ENCODE measurements around the gene DGKB. TPM values are rescaled to one million over a fixed set of nuclear protein-coding genes. Genes with fewer than 3 reads are reported as not detected.

Gene DGKB
- total RNA-seq, 1 experiment from 2014 or later = 1.9 TPM

GRCh38 chr7:14579971-14580370 is 322.6 kb downstream of the DGKB start:
- TF ChIP-seq TCF7 (CRISPR knock-in tag; IDR thresholded peaks at IDR 0.05; ENCODE audit: low read depth) (no peak), ESRRA (CRISPR knock-in tag; IDR thresholded peaks at IDR 0.05; ENCODE audit: borderline replicate concordance) (no peak), RORB (CRISPR knock-in tag; IDR thresholded peaks at IDR 0.05) (no peak), FOXP1 (CRISPR knock-in tag; IDR thresholded peaks at IDR 0.05; ENCODE audit: borderline replicate concordance) (no peak)
- Mint-ChIP-seq H3K36me3 (peaks cover 3% of the 10 kb centered on the region; the same call in 1 of the 2 replicates), H3K27ac (no peak overlapping the region), H3K27me3 (ENCODE audit: low read depth) (no peaks in the 10 kb centered on the region), H3K4me1 (peaks cover 4% of the 10 kb centered on the region; the same call in 1 of the 2 replicates), H3K9me3 (peaks cover 7% of the 10 kb centered on the region), H3K4me3 (no peak overlapping the region)
- ChIA-PET CTCF (no interaction called here), POLR2A (no interaction called here)
- no peak for ATAC-seq
- DNase-seq (ENCODE audit: low spot score) = no peak

GRCh38 chr7:14576578-14576977 is 326.0 kb downstream of the DGKB start:
- Mint-ChIP-seq H3K4me1 (peaks cover 4% of the 10 kb centered on the region; the same call in 1 of the 2 replicates), H3K9me3 (no peaks in the 10 kb centered on the region), H3K27me3 (ENCODE audit: low read depth) (no peaks in the 10 kb centered on the region), H3K36me3 (no peaks in the 10 kb centered on the region), H3K4me3 (no peak overlapping the region), H3K27ac (no peak overlapping the region)
- ChIA-PET CTCF (no interaction called here), POLR2A (no interaction called here)
- no peak for TF ChIP-seq SMAD4 (CRISPR knock-in tag; IDR thresholded peaks at IDR 0.05)
- TF ChIP-seq E2F1 (CRISPR knock-in tag; IDR thresholded peaks at IDR 0.05) = no peak
- no peak for TF ChIP-seq ZNF232 (CRISPR knock-in tag; IDR thresholded peaks at IDR 0.05)
- no peak for DNase-seq (ENCODE audit: low spot score)
- ATAC-seq = no peak

GRCh38 chr7:14570750-14571607 is 331.6 kb downstream of the DGKB start:
- no peak overlapping the region for H3K4me3 Mint-ChIP-seq
- no peak for ATAC-seq
- no peak for DNase-seq (ENCODE audit: low spot score)
- no peaks in the 10 kb centered on the region for H3K27me3 Mint-ChIP-seq (ENCODE audit: low read depth)
- H3K36me3 Mint-ChIP-seq = no peaks in the 10 kb centered on the region
- no peaks in the 10 kb centered on the region for H3K4me1 Mint-ChIP-seq
- ChIA-PET POLR2A (no interaction called here), CTCF (no interaction called here)
- no peak overlapping the region for H3K27ac Mint-ChIP-seq
- no peaks in the 10 kb centered on the region for H3K9me3 Mint-ChIP-seq
- TF ChIP-seq ZNF219 (CRISPR knock-in tag; IDR thresholded peaks at IDR 0.05; ENCODE audit: borderline replicate concordance) (no peak), ATF3 (CRISPR knock-in tag; conservative IDR thresholded peaks at IDR 0.05) (no peak), ZMAT4 (CRISPR knock-in tag; IDR thresholded peaks at IDR 0.05) (no peak), JUN (CRISPR knock-in tag; IDR thresholded peaks at IDR 0.05) (no peak), TCF7 (CRISPR knock-in tag; IDR thresholded peaks at IDR 0.05; ENCODE audit: low read depth) (no peak), ATF2 (CRISPR knock-in tag; IDR thresholded peaks at IDR 0.05; ENCODE audit: borderline replicate concordance, low read depth) (no peak), CREM (CRISPR knock-in tag; IDR thresholded peaks at IDR 0.05) (no peak), TEAD4 (CRISPR knock-in tag; IDR thresholded peaks at IDR 0.05) (no peak), ETV6 (CRISPR knock-in tag; IDR thresholded peaks at IDR 0.05) (no peak), ZNF281 (CRISPR knock-in tag; IDR thresholded peaks at IDR 0.05) (no peak), GTF2I (CRISPR knock-in tag; conservative IDR thresholded peaks at IDR 0.05) (no peak), FOXP4 (CRISPR knock-in tag; IDR thresholded peaks at IDR 0.05) (no peak), FOXJ3 (CRISPR knock-in tag; IDR thresholded peaks at IDR 0.05; ENCODE audit: borderline replicate concordance) (no peak), CBFB (CRISPR knock-in tag; IDR thresholded peaks at IDR 0.05; ENCODE audit: low read depth) (no peak), NFE2L1 (CRISPR knock-in tag; IDR thresholded peaks at IDR 0.05) (no peak)
